ENCODE data around the gene TGM4.

Gene TGM4

GRCh38 chr3:44874308-44874707 lies at the start of gene TGM4:
TSS of gene TGM4 (plus strand) at chr3:44874608. CDS start at chr3:44874679, 71 bp downstream.
- no peak within 1 kb of the TSS for H3K27ac ChIP-seq
- H3K4me1 ChIP-seq (ENCODE audit: control insufficient read depth in 1 of 2, insufficient read depth in 1 of 2, low read depth in 1 of 2, low read length in 1 of 2), result no peaks in the 10 kb centered on the region
- no peaks in the 10 kb centered on the region for H3K9me3 ChIP-seq
- H3K36me3 ChIP-seq, result no peaks in the 10 kb centered on the region
- TF ChIP-seq CTCF (IDR thresholded peaks at IDR 0.05), result no peak
- no peaks in the 10 kb centered on the region for H3K27me3 ChIP-seq
- no peak within 1 kb of the TSS for H3K4me3 ChIP-seq (ENCODE audit: low read depth in 1 of 2, low read length in 1 of 2)

- Histone ChIP-seq H3K4me1 (ENCODE audit: control insufficient read depth in 1 of 2, insufficient read depth in 1 of 2, low read depth in 1 of 2, low read length in 1 of 2) (no peaks in the 10 kb centered on the region), H3K36me3 (peaks cover 46% of the 10 kb centered on the region), H3K4me3 (ENCODE audit: low read depth in 1 of 2, low read length in 1 of 2) (no peak overlapping the region), H3K27me3 (no peaks in the 10 kb centered on the region), H3K27ac (no peak overlapping the region), H3K9me3 (no peaks in the 10 kb centered on the region)
- no peak for TF ChIP-seq CTCF (IDR thresholded peaks at IDR 0.05)
These were observed 49.0 kb upstream of the TGM4 start for GRCh38 chr3:44825264-44825925.

- no peak for TF ChIP-seq CTCF (IDR thresholded peaks at IDR 0.05)
- no peaks in the 10 kb centered on the region for H3K27me3 ChIP-seq
- H3K4me3 ChIP-seq (ENCODE audit: low read depth in 1 of 2, low read length in 1 of 2), result no peak overlapping the region
- no peaks in the 10 kb centered on the region for H3K4me1 ChIP-seq (ENCODE audit: control insufficient read depth in 1 of 2, insufficient read depth in 1 of 2, low read depth in 1 of 2, low read length in 1 of 2)
- H3K36me3 ChIP-seq, result peaks cover 64% of the 10 kb centered on the region
- no peak overlapping the region for H3K27ac ChIP-seq
- H3K9me3 ChIP-seq, result no peaks in the 10 kb centered on the region
These were observed 47.2 kb upstream of the TGM4 start for GRCh38 chr3:44827196-44827595.

GRCh38 chr3:44831232-44831631 lies 43.2 kb upstream of the TGM4 start:
- no peak for TF ChIP-seq CTCF (IDR thresholded peaks at IDR 0.05)
- Histone ChIP-seq H3K27me3 (no peaks in the 10 kb centered on the region), H3K36me3 (peaks cover 58% of the 10 kb centered on the region)

GRCh38 chr3:44832032-44832431 lies 42.4 kb upstream of the TGM4 start:
- H3K4me1 ChIP-seq (ENCODE audit: control insufficient read depth in 1 of 2, insufficient read depth in 1 of 2, low read depth in 1 of 2, low read length in 1 of 2), result no peaks in the 10 kb centered on the region
- H3K27me3 ChIP-seq, result no peaks in the 10 kb centered on the region
- H3K4me3 ChIP-seq (ENCODE audit: low read depth in 1 of 2, low read length in 1 of 2), result no peak overlapping the region
- no peak for TF ChIP-seq CTCF (IDR thresholded peaks at IDR 0.05)
- H3K36me3 ChIP-seq, result peaks cover 50% of the 10 kb centered on the region
- no peak overlapping the region for H3K27ac ChIP-seq
- peaks cover 10% of the 10 kb centered on the region for H3K9me3 ChIP-seq

More at GRCh38 chr3:44831232-44831631, 43.2 kb upstream of the TGM4 start:
- H3K9me3 ChIP-seq, result peaks cover 3% of the 10 kb centered on the region
- H3K27ac ChIP-seq, result no peak overlapping the region
- no peaks in the 10 kb centered on the region for H3K4me1 ChIP-seq (ENCODE audit: control insufficient read depth in 1 of 2, insufficient read depth in 1 of 2, low read depth in 1 of 2, low read length in 1 of 2)
- no peak overlapping the region for H3K4me3 ChIP-seq (ENCODE audit: low read depth in 1 of 2, low read length in 1 of 2)
